Chondrocyte (in vitro differentiated cells): ENCODE results near the gene FBRS. TPM values are rescaled to one million over a fixed set of nuclear protein-coding genes. Genes with fewer than 3 reads are reported as not detected.

ENCODE experiments used
- DNase-seq: peaks from one replicate; pipeline ENCODE4 v3.0.0; 2021; ENCODE audit warnings: mixed read lengths, low spot score
- H3K27ac Mint-ChIP-seq: one replicate; pipeline ENCODE4 v1.8.0; 2021; ENCODE audit warnings: mild to moderate bottlenecking, moderate library complexity, mixed read lengths; ENCODE audit not compliant: unreplicated experiment
- H3K27me3 Mint-ChIP-seq: 2 replicates; pipeline ENCODE4 v1.8.0; 2021; ENCODE audit warnings: low read depth, mixed read lengths
- H3K36me3 Mint-ChIP-seq: 2 replicates; pipeline ENCODE4 v1.8.0; 2021; ENCODE audit warnings: low read depth, mixed read lengths
- H3K4me1 Mint-ChIP-seq: 2 replicates; pipeline ENCODE4 v1.8.0; 2021; ENCODE audit warnings: low read depth, mild to moderate bottlenecking, mixed read lengths
- H3K4me3 Mint-ChIP-seq: one replicate; pipeline ENCODE4 v1.8.0; 2021; ENCODE audit warnings: mild to moderate bottlenecking, moderate library complexity, mixed read lengths; ENCODE audit not compliant: unreplicated experiment
- H3K9me3 Mint-ChIP-seq: 2 replicates; pipeline ENCODE4 v1.8.0; 2021; ENCODE audit warnings: low read depth, mixed read lengths
- CTCF ChIP-seq: fragments of 200-600 bp; sonication (generic); IDR thresholded peaks from 2 replicates; pipeline ENCODE4 v1.5.0; 2021; ENCODE audit warnings: antibody characterized with exemption, mild to moderate bottlenecking, moderate library complexity
- total RNA-seq: library from RNA; stranded (reverse); gene quantifications from 3 replicates; pipeline ENCODE4 v1.2.1, GENCODE V29; 2021

Gene FBRS
- total RNA-seq, 1 donor from 2014 or later = 49.9 TPM

DNA sequence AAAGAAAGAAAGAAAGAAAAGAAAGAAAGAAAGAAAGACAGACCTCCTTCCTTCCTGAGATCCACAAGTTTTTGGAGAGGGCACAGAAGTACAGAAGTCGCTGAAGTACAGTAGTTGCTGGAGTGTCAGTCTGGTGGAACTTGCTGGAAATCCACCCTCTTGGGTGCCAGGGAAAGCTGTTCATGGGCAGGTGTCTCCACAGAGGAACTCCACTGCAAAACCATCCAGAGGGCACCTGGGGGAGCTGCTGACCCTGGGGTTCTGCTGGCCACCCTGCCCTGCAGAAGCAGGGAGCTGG is 11.0 kb upstream of the FBRS start:
- Mint-ChIP-seq H3K4me1 (peaks cover 12% of the 10 kb centered on the region), H3K4me3 (no peak overlapping the region), H3K9me3 (no peaks in the 10 kb centered on the region), H3K36me3 (no peaks in the 10 kb centered on the region), H3K27me3 (no peaks in the 10 kb centered on the region), H3K27ac (no peak overlapping the region)
- TF ChIP-seq CTCF = no peak
- DNase-seq = no peak

DNA sequence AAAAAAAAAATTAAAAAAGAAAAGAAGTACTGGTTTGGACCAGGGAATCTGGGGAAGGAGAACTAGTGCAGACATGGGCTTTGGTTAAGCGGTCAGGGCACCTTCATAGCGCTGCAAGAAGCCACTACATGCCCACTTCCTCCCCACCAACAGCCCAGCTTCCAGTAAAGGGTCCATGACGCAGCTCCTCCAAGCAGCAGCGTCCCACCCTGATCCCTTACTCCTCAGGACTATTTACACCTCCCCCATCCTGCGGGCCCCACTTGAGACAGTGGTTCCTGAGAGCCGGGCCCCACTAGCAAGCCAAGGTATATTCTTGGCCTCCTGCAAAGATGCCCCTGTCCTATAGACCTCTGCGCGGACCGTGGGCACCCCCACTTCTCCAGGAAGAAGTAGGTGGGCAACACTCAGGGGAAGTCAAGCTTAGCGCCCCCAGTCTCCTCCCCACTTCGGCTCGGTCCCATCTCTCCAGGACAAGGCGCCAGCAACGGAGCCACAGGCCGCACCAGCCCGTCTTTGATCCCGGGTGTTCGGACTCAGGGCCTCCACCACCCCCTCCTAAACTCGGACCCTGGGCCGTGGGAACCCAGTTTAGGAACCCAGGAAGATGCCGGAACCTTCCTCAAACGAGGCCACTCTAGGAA is 8.4 kb upstream of the FBRS start:
- H3K4me1 Mint-ChIP-seq = peaks cover 20% of the 10 kb centered on the region
- no peak for TF ChIP-seq CTCF
- H3K4me3 Mint-ChIP-seq = peak overlapping the region; percentile 89
- no peak for DNase-seq
- peak overlapping the region; percentile 90 for H3K27ac Mint-ChIP-seq
- H3K27me3 Mint-ChIP-seq = no peaks in the 10 kb centered on the region
- peaks cover 3% of the 10 kb centered on the region for H3K36me3 Mint-ChIP-seq
- H3K9me3 Mint-ChIP-seq = no peaks in the 10 kb centered on the region

DNA sequence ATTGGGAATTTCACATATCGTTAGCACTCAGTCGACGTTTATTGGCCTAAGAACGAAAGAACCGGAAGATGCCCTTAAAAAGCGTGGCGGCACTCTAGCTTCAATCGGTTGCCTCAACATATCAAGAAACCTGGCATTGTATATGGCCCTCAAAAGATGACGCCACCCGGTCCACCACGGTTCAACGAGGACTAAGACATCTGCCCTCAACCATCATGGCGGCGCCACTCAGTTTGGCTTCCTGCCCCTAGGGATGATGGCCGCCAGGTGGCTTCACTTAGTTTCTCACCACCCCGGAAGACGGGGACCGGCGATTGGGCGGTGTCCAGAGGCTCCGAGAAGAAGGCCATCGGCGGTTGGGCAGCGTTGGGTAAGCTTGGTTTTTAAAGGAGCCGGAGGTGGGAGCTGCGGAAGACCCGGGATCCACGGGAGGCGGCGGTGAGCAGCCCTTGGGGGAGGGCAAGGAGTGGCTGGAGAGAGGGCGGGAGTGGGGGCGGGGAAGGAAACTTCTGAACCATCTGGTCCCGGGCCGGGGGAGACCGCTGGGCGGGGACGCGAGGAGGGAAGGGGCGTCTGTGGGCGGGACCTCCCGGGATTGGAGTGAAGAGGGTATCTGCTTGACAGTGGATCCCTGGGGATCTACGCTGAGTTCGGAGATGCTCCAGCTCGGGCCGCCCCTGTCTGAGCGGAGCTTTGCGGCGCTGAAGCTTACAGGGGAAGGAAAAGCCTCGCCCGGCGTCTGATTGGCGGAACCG is 7.7 kb upstream of the FBRS start, which contains the start of gene PRR14:
Gene PRR14, plus strand, starts transcription at position 592 of the 755 bp plus-strand sequence. CDS start 686 bp downstream, outside the sequence.
- no peak for TF ChIP-seq CTCF
- Mint-ChIP-seq H3K4me1 (peaks cover 20% of the 10 kb centered on the region), H3K9me3 (no peaks in the 10 kb centered on the region), H3K4me3 (peak within 1 kb of the TSS; percentile 89), H3K27me3 (no peaks in the 10 kb centered on the region), H3K36me3 (peaks cover 6% of the 10 kb centered on the region), H3K27ac (peak within 1 kb of the TSS; percentile 90)
- peak; percentile 100 for DNase-seq

DNA sequence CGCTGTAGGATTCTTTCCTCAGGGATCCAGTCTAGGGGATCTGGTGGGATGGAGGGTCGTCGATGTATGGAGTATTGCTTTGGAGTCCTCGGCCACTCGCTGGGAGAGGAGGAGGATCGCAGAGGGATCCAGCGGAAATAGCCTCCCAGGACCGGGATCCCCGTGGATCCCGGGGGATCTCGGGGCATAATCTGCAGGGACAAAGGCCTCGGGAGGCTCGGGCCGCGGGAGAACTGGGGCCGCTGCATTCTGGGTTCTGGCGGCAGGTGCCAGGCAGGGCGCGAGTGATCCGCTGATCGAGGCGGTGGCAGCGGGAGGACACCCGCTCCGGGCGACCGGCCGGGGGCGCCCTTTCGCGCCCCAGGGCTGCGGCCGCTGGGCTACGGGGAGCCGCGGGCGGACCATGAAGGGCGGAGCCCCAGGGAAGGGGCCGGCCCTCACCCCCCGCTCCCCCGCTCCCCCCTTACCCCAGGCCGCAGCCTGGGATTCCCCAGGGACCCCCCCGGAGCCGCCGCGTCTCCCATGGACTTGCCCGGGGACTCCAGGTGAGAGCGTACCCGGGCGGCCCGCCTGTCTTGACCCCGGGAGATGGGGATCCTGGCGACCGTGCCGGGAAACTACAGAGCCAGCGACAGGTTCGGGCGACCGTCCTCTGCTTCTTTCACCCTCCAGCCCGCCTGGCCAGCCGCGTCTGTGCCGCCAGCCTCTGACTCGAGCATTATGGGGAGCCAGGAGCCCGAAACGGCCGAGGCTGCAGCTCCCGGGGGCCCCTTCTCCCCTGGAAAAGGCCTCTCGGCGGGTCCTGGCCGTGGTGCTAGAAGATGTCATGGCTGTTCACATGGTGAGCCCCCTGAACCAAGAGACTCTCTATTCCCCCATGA is 6.9 kb upstream of the FBRS start:
- peaks cover 8% of the 10 kb centered on the region for H3K36me3 Mint-ChIP-seq
- H3K27ac Mint-ChIP-seq = peak overlapping the region; percentile 90
- H3K27me3 Mint-ChIP-seq = no peaks in the 10 kb centered on the region
- no peaks in the 10 kb centered on the region for H3K9me3 Mint-ChIP-seq
- peak; percentile 92 for DNase-seq
- TF ChIP-seq CTCF = peak; percentile 87
- peaks cover 22% of the 10 kb centered on the region for H3K4me1 Mint-ChIP-seq
- peak overlapping the region; percentile 89 for H3K4me3 Mint-ChIP-seq

DNA sequence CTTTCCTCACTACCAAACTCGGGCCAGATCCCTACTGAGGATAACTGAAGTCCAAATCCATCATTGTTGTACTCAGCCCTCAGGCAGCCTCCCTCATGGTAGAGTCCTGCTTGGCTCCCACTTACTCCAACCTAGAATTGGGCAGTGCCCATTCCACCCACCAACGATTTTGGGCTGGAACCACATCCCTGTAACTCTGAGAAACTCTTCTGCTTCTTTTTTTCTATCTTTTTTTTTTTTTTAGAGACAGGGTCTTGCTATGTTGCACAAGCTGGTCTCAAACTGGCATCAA is 6.3 kb upstream of the FBRS start:
- Mint-ChIP-seq H3K27me3 (no peaks in the 10 kb centered on the region), H3K4me3 (peak overlapping the region; percentile 89), H3K36me3 (peaks cover 8% of the 10 kb centered on the region), H3K4me1 (peaks cover 26% of the 10 kb centered on the region), H3K27ac (peak overlapping the region; percentile 77), H3K9me3 (no peaks in the 10 kb centered on the region)
- TF ChIP-seq CTCF = no peak
- DNase-seq = no peak
